Activated T-cell treated with anti-CD3 and anti-CD28 coated beads for 1 hour (primary cell): ENCODE results near the gene GID8.
"Not testable (repeated sequence)": the region's sequence is repeated elsewhere in the genome, so short reads cannot be mapped to it uniquely, and the experiment has no call there.

Source experiments
- DNase-seq: peaks from one replicate; pipeline ENCODE4 v3.0.0-alpha.2; 2020; ENCODE audit warnings: low read depth

Gene GID8

GRCh38 chr20:62958388-62959100 lies 20.6 kb downstream of the GID8 start:
- DNase-seq, result no peak

- no peak for DNase-seq
These were observed 21.4 kb downstream of the GID8 start for GRCh38 chr20:62959101-62959971.

- no peak for DNase-seq
These were observed 22.1 kb downstream of the GID8 start for GRCh38 chr20:62959998-62960436.

GRCh38 chr20:62960446-62961309 lies 22.7 kb downstream of the GID8 start:
- not testable (repeated sequence) for DNase-seq

- no peak for DNase-seq
These were observed 23.4 kb downstream of the GID8 start for GRCh38 chr20:62961310-62961783.

- DNase-seq, result no peak
These were observed 23.9 kb downstream of the GID8 start for GRCh38 chr20:62961799-62962198.

GRCh38 chr20:62962221-62962879 lies 24.4 kb downstream of the GID8 start:
- DNase-seq, result no peak

- DNase-seq, result no peak
These were observed 25.1 kb downstream of the GID8 start for GRCh38 chr20:62962891-62963613.

- DNase-seq, result no peak
These were observed 25.9 kb downstream of the GID8 start for GRCh38 chr20:62963614-62964397.

GRCh38 chr20:62964700-62965099 lies 26.8 kb downstream of the GID8 start:
- no peak for DNase-seq

- no peak for DNase-seq
These were observed 27.4 kb downstream of the GID8 start for GRCh38 chr20:62965363-62965771.

- no peak for DNase-seq
These were observed 28.5 kb downstream of the GID8 start for GRCh38 chr20:62966212-62967148.

GRCh38 chr20:62967149-62967501 lies 29.2 kb downstream of the GID8 start:
- no peak for DNase-seq

GRCh38 chr20:62967628-62968351 lies 29.8 kb downstream of the GID8 start:
- no peak for DNase-seq

GRCh38 chr20:62968378-62969178 lies 30.6 kb downstream of the GID8 start:
- no peak for DNase-seq

GRCh38 chr20:62969179-62969760 lies 31.3 kb downstream of the GID8 start:
- DNase-seq, result no peak

- DNase-seq, result no peak
These were observed 32.0 kb downstream of the GID8 start for GRCh38 chr20:62969939-62970306.
